GM21381 (cell line): Measurements from ENCODE around the gene MTO1.
"Not testable (repeated sequence)": the region's sequence is repeated elsewhere in the genome, so short reads cannot be mapped to it uniquely, and the experiment has no call there.

Source experiments
- ATAC-seq: cut with Tn5 transposase; IDR thresholded peaks from one replicate; pipeline ENCODE4 v1.9.1; 2021; ENCODE audit warnings: mild to moderate bottlenecking, moderate library complexity; ENCODE audit not compliant: unreplicated experiment

Gene MTO1

DNA sequence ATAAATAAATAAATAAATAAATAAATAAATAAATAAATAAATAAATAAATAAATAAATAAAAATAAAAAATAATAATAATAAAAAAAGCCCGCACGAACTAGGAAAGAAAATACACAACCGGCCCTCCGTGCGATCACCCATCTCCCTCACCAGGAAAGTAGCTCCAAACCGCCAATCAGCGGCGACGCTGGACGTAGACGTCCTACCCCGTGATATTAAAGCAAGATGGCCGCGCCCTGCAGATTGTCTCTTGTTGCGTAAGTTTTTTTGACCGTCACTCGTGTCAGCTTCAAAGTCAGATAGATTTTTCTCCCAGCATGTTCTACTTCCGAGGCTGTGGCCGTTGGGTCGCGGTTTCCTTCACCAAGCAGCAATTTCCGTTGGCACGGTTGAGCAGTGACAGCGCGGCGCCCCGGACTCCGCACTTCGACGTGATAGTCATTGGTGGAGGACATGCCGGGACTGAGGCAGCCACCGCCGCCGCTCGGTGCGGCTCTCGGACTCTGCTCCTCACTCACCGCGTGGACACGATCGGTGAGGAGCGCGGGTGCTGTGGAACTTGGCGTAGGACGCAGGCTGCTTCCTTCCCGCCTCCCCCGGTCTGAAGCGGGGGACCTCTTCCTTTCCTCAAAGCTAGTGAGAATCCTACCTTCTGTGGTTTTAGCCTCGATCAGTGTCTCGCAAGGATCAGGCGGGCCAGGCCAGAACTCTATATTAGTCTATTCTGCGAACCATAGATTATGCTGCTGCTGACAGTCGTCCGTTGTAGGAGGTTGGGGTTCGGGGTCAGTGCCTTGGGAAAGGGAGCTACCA lies at the start of gene MTO1:
MTO1 (plus strand) TSS at position 201 of the 814 bp plus-strand sequence; CDS start at position 319, 118 bp downstream.
- peak; percentile 95 for ATAC-seq

GRCh38 chr6:73413102-73413501 lies 48.4 kb upstream of the MTO1 start:
- no peak for ATAC-seq

- no peak for ATAC-seq
Observed at GRCh38 chr6:73418081-73418741, 43.3 kb upstream of the MTO1 start.

DNA sequence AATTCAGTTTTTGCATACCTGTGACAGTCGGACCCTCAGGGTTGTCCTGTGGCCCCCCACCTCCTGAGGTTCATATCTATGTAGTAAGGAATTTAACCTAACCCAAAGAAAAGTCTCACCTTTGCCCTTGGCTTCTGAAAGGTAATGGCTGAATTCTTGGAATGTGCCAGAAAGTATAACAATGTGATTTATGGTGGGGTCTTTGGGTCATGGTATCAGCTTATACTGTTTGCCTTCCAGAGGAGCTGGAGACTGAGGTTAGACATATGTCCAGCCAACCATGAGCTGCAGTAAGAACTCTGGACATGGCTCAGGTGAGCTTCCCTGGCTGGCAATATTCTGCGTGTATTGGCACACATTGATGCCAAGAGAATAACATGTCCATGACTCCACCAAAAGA lies 40.0 kb upstream of the MTO1 start:
- no peak for ATAC-seq

DNA sequence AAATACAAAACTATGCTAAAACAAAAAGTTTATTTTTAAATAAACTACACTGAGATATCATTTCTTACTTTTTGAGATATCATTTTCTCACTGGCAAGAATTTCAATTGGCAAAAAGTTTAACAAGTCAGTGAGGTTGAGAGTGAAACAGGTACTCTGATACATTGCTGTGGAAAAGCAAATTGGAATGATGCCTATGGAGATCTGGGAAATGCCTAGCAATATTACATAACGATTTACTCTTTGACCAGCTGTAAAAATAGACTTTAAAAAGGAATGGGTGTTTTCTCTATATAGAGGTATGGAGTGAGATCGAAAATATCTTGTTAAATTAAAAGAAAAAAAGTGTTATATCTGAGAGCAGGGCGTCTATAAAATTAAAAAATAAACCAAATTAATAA lies 26.3 kb upstream of the MTO1 start:
- no peak for ATAC-seq

GRCh38 chr6:73443555-73443954 lies 18.0 kb upstream of the MTO1 start:
- ATAC-seq = no peak

DNA sequence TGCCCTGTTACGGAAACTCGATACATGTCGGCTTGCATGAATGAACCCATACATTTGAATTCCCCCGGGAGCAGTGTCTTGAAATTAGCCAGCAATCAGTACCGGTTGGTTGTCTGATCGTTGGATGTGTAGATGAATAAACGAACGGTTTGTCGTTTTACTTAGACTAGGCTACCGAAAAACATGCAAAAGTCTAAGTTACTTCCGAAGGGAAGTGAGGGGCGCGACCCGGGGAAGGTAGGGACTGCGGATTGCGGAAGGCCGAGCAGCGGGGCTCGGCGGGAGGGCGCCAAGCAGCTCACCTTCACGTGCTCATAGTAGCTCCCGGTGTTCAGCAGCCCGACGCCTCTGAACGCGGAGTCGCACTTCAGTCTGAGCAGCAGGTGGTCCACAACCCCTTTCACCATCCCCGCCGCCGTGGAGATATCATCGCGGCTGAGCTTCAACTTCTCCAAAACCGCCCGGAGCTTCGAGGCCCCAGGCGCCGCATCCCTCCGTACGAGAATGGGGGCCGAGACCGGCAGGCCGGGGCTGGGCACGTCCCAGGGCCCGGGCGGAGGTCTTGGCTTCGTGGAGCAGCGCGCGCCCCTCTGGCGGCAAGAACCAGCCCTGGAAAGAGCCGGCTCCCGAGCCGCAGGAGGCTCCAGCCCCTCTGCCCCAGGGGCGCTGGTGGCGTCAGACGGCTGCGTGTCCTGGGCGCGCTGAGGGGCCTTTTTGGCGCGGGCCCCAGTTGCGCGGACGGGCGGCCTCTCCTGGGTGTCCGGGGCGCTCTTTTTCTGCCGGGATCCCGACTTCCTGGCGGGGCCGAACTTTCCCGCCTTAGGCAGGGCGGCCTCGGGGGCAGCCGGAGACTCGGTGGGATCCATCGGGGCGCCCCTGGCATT lies 10.1 kb upstream of the MTO1 start:
- ATAC-seq = peak; percentile 41

GRCh38 chr6:73452107-73452461 lies 9.5 kb upstream of the MTO1 start, which contains the start of gene CGAS:
Gene CGAS, minus strand, starts transcription at chr6:73452297. Its CDS starts 116 bp downstream, at chr6:73452181.
- ATAC-seq = peak; percentile 78

GRCh38 chr6:73455865-73456629 lies 5.5 kb upstream of the MTO1 start:
- ATAC-seq = no peak

DNA sequence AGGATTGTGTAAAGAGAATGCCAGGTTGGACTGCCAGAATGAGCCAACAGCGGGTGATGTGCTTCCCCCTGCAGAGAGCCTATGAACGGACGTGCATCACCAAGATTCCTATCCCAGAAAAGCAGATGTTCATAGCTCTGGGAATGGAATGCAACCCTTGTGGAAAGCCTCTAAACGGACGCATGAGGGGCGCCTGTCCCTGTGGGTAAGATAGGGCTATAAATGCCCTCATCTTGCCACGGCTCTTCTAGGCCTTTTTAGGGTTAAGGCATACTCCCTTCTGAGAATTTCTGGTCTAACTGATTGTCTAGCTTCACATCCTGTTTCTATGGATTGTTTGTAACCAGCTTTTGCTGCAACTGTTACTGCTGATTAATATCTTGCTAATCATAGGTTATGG lies 2.1 kb upstream of the MTO1 start:
- ATAC-seq = not testable (repeated sequence)

DNA sequence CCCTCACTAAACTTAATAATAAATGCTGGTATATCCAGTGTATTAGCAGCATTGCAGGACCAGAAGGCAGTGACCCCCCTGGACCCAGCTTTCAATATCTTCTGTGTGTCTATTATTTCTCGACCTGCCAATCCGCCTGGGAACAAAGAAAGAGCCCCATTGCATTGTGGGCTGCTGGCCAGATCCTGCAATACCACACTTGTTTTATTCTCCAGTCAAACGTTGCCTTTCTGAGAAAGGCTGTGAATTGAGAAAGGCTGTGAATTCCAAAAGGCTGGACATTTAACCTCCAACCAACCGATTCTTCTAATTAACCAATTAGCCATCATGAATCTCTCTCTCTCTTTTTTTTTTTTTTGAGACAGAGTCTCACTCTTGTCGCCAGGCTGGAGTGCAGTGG lies 1.5 kb upstream of the MTO1 start:
- ATAC-seq = no peak

GRCh38 chr6:73471686-73472290 lies 10.3 kb downstream of the MTO1 start:
- peak; percentile 96 for ATAC-seq

- ATAC-seq = no peak
Observed at GRCh38 chr6:73476723-73477122, 15.2 kb downstream of the MTO1 start.

- ATAC-seq = no peak
Observed at GRCh38 chr6:73477407-73477806, 15.9 kb downstream of the MTO1 start.

- ATAC-seq = no peak
Observed at GRCh38 chr6:73481969-73482368, 20.4 kb downstream of the MTO1 start.

DNA sequence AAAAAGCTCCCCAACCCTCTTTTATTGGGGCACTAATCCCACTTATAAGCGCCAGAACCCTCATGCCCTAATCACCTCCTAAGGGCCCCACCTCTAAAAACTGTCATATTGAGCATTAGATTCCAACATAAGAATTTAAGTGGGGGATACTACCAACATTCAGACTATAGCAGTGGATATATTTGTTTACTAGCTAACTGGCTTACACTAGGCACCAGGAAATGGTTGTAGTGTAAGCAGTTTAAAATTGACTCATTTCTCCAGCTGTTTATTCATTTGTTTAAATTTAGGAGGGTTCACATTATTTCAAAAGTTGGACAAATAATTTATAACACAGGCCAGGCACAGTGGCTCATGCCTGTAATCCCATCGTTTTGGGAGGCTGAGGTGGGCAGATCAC lies 22.9 kb downstream of the MTO1 start:
- no peak for ATAC-seq

DNA sequence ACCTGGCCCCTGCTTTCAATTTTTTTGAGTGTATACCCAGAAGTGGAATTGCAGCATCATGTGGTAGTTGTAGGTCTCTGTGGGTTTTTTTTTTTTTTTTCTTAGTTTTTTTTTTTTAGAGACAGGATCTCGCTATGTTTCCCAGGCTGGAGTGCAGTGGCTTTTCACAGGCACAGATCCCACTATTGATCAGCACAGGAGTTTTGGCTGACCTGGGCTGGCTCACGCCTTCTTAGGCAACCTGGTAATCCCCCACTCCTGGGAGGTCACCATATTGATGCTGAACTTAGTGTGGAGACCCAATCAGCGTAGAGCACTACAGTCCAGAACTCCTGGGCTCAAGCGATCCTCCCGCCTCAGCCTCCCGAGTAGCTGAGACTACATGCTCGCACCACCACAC lies 25.9 kb downstream of the MTO1 start:
- no peak for ATAC-seq

GRCh38 chr6:73491377-73491776 lies 29.8 kb downstream of the MTO1 start:
- ATAC-seq = no peak

- ATAC-seq = no peak
Observed at GRCh38 chr6:73497915-73498314, 36.4 kb downstream of the MTO1 start.
